ENCODE results near the gene SOX6. TPM values are rescaled to one million over a fixed set of nuclear protein-coding genes. Genes with fewer than 3 reads are reported as not detected.

Gene SOX6
- total and polyA plus RNA-seq, 2 donors (not counting 1 experiment from before 2014, with no cell fraction given) = 3.0 to 5.1 TPM

DNA sequence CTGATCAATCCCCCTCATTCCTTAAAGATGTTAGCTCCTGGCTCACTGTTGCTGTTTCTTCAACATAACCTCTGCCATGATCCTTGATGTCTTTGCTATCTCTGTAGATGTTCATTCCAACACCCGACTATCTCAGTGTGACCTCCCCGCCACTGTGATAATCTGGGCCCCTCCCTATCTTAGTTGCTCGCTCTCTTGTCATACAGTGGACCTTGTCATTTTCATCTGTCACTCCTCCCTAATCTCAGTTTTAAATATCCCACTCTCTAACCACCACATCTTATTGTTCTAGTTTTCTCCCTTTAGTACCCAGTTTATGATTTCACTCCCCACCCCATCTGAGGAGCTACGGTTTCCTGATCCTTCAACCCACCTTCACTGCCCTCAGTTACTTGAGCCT, 379.2 kb downstream of the SOX6 start:
- TF ChIP-seq CTCF (conservative IDR thresholded peaks at IDR 0.05 in 1 of 2, IDR thresholded peaks at IDR 0.05 in 1 of 2; ENCODE audit: low read depth in 1 of 2, low read length in 2 of 2) (no peak), EZH2 (IDR thresholded peaks at IDR 0.05; ENCODE audit: low read length, missing control alignments) (no peak)

DNA sequence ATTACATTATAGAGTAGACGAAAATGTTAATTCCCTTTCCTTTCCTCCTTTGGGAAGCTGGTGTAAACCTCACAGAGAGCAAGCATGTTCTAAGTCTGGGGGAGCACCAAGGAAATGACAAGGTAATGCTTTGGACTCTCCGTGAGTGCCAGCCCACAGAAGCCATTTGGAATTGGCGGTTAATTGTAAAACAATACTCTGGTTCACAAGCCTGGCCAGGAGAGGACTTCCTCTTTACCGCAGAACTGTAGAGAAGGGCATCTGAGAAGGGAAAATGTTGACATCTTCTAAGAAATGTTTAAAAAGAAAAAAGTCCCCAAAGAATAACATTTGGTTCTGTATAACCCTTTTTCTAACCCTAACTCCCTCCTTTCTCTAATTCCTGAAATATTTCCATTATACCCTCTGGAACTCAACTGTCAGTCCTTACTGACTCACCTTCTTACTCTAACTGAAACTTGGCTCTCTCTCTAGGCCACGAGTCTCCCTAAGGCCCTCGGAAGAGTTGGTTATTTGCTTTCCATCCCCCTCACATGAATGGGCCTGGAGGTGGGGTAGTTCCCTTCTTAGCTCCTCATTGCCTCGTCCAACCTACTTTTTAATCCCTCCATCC, 379.8 kb downstream of the SOX6 start:
- Histone ChIP-seq H3K79me2 (ENCODE audit: control insufficient read depth, insufficient read depth, low read length) (no peaks in the 10 kb centered on the region), H3K9ac (ENCODE audit: insufficient read depth, low read length) (no peak overlapping the region), H3K36me3 (ENCODE audit: control insufficient read depth, insufficient read depth, low read length) (no peaks in the 10 kb centered on the region), H3K9me3 (ENCODE audit: control insufficient read depth, insufficient read depth, low read depth, low read length) (no peaks in the 10 kb centered on the region), H2AFZ (ENCODE audit: low read length) (no peak overlapping the region), H3K27me3 (ENCODE audit: control insufficient read depth, insufficient read depth, low read length) (no peaks in the 10 kb centered on the region), H3K4me1 (ENCODE audit: control insufficient read depth, extremely low read depth, insufficient read depth, low read length) (peaks cover 6% of the 10 kb centered on the region), H3K4me3 (replicated peaks in 1 of 4; ENCODE audit: control extremely low read depth in 1 of 4, insufficient read depth in 1 of 4, low read depth in 3 of 4, low read length in 4 of 4) (no peak overlapping the region), H3K4me2 (ENCODE audit: extremely low read depth, insufficient read depth, low read length) (peak overlapping the region; percentile 26), H3K27ac (ENCODE audit: insufficient read depth, low read length) (no peak overlapping the region), H4K20me1 (ENCODE audit: control insufficient read depth, extremely low read depth, insufficient read depth, low read length) (no peaks in the 10 kb centered on the region)
- peak in 1 of 2 donors; percentile 80 for DNase-seq (ENCODE audit: low read depth in 2 of 2)
- no peak for TF ChIP-seq CTCF (conservative IDR thresholded peaks at IDR 0.05 in 1 of 2, IDR thresholded peaks at IDR 0.05 in 1 of 2; ENCODE audit: low read depth in 1 of 2, low read length in 2 of 2)
- TF ChIP-seq EZH2 (IDR thresholded peaks at IDR 0.05; ENCODE audit: low read length, missing control alignments) = no peak

More for the DNA sequence above, 379.2 kb downstream of the SOX6 start:
- no peak for DNase-seq (ENCODE audit: low read depth in 2 of 2)
- H3K27ac ChIP-seq (ENCODE audit: insufficient read depth, low read length) = no peak overlapping the region
- no peak overlapping the region for H2AFZ ChIP-seq (ENCODE audit: low read length)
- no peaks in the 10 kb centered on the region for H3K9me3 ChIP-seq (ENCODE audit: control insufficient read depth, insufficient read depth, low read depth, low read length)
- H3K4me1 ChIP-seq (ENCODE audit: control insufficient read depth, extremely low read depth, insufficient read depth, low read length) = peaks cover 6% of the 10 kb centered on the region
- no peaks in the 10 kb centered on the region for H4K20me1 ChIP-seq (ENCODE audit: control insufficient read depth, extremely low read depth, insufficient read depth, low read length)
- no peaks in the 10 kb centered on the region for H3K36me3 ChIP-seq (ENCODE audit: control insufficient read depth, insufficient read depth, low read length)
- no peak overlapping the region for H3K4me3 ChIP-seq (replicated peaks in 1 of 4; ENCODE audit: control extremely low read depth in 1 of 4, insufficient read depth in 1 of 4, low read depth in 3 of 4, low read length in 4 of 4)
- no peaks in the 10 kb centered on the region for H3K79me2 ChIP-seq (ENCODE audit: control insufficient read depth, insufficient read depth, low read length)
- no peak overlapping the region for H3K4me2 ChIP-seq (ENCODE audit: extremely low read depth, insufficient read depth, low read length)
- no peaks in the 10 kb centered on the region for H3K27me3 ChIP-seq (ENCODE audit: control insufficient read depth, insufficient read depth, low read length)
- H3K9ac ChIP-seq (ENCODE audit: insufficient read depth, low read length) = no peak overlapping the region

GRCh38 chr11:15975742-15976141, 380.6 kb downstream of the SOX6 start:
- Histone ChIP-seq H3K27me3 (ENCODE audit: control insufficient read depth, insufficient read depth, low read length) (no peaks in the 10 kb centered on the region), H4K20me1 (ENCODE audit: control insufficient read depth, extremely low read depth, insufficient read depth, low read length) (no peaks in the 10 kb centered on the region), H3K9me3 (ENCODE audit: control insufficient read depth, insufficient read depth, low read depth, low read length) (no peaks in the 10 kb centered on the region), H3K4me3 (replicated peaks in 1 of 4; ENCODE audit: control extremely low read depth in 1 of 4, insufficient read depth in 1 of 4, low read depth in 3 of 4, low read length in 4 of 4) (no peak overlapping the region), H3K4me2 (ENCODE audit: extremely low read depth, insufficient read depth, low read length) (no peak overlapping the region), H3K9ac (ENCODE audit: insufficient read depth, low read length) (no peak overlapping the region), H3K27ac (ENCODE audit: insufficient read depth, low read length) (no peak overlapping the region), H2AFZ (ENCODE audit: low read length) (no peak overlapping the region), H3K36me3 (ENCODE audit: control insufficient read depth, insufficient read depth, low read length) (no peaks in the 10 kb centered on the region), H3K79me2 (ENCODE audit: control insufficient read depth, insufficient read depth, low read length) (no peaks in the 10 kb centered on the region), H3K4me1 (ENCODE audit: control insufficient read depth, extremely low read depth, insufficient read depth, low read length) (peaks cover 6% of the 10 kb centered on the region)
- no peak for DNase-seq (ENCODE audit: low read depth in 2 of 2)
- no peak for TF ChIP-seq CTCF (conservative IDR thresholded peaks at IDR 0.05 in 1 of 2, IDR thresholded peaks at IDR 0.05 in 1 of 2; ENCODE audit: low read depth in 1 of 2, low read length in 2 of 2)
- no peak for TF ChIP-seq EZH2 (IDR thresholded peaks at IDR 0.05; ENCODE audit: low read length, missing control alignments)

Data from fibroblast of lung (primary cell).